HL-60 (cell line): ENCODE results near the gene FAM222B.

Source experiments
- DNase-seq, 2 experiments: peaks; one replicate each; pipeline ENCODE4 v3.0.0-alpha.2; 2010 to 2020; ENCODE audit warnings: low read depth in 1 of 2, low spot score in 1 of 2
- H3K27ac ChIP-seq: fragments of 250-450 bp; sonication (Bioruptor Pico); replicated peaks from 2 replicates; pipeline ENCODE4 v1.5.1; 2020; ENCODE audit warnings: mild to moderate bottlenecking, moderate library complexity
- H3K27me3 ChIP-seq: fragments of 250-450 bp; sonication (Bioruptor Pico); 2 replicates; pipeline ENCODE4 v1.5.1; 2021; ENCODE audit warnings: mild to moderate bottlenecking, moderate library complexity; ENCODE audit not compliant: insufficient read depth, poor library complexity, severe bottlenecking
- H3K4me3 ChIP-seq: replicated peaks from 2 replicates; pipeline ENCODE4 v1.5.1; 2011; ENCODE audit warnings: mild to moderate bottlenecking, control low read depth, low read length; ENCODE audit not compliant: insufficient read depth
- CTCF ChIP-seq: IDR thresholded peaks from one replicate; pipeline ENCODE4 v1.5.1; 2011; ENCODE audit warnings: low read length, control low read depth, inconsistent platforms; ENCODE audit not compliant: insufficient read depth
- GABPA ChIP-seq: IDR thresholded peaks from 2 replicates; pipeline ENCODE4 v1.6.1; 2012; ENCODE audit warnings: low read depth
- POLR2AphosphoS5 ChIP-seq: IDR thresholded peaks from 2 replicates; pipeline ENCODE4 v1.6.1; 2012; ENCODE audit warnings: low read depth
- SPI1 ChIP-seq: IDR thresholded peaks from 2 replicates; pipeline ENCODE4 v1.6.1; 2012; ENCODE audit warnings: low read depth, mild to moderate bottlenecking, borderline replicate concordance
- TF ChIP-seq, protein P1 (sequence below): IDR thresholded peaks from 2 replicates; pipeline ENCODE4 v1.6.1; 2012; ENCODE audit warnings: low read depth; ENCODE audit not compliant: insufficient replicate concordance

Gene FAM222B

GRCh38 chr17:28855336-28855679 is 12.7 kb upstream of the FAM222B start:
- H3K27ac ChIP-seq = peak overlapping the region; percentile 67
- TF ChIP-seq, protein P1, sequence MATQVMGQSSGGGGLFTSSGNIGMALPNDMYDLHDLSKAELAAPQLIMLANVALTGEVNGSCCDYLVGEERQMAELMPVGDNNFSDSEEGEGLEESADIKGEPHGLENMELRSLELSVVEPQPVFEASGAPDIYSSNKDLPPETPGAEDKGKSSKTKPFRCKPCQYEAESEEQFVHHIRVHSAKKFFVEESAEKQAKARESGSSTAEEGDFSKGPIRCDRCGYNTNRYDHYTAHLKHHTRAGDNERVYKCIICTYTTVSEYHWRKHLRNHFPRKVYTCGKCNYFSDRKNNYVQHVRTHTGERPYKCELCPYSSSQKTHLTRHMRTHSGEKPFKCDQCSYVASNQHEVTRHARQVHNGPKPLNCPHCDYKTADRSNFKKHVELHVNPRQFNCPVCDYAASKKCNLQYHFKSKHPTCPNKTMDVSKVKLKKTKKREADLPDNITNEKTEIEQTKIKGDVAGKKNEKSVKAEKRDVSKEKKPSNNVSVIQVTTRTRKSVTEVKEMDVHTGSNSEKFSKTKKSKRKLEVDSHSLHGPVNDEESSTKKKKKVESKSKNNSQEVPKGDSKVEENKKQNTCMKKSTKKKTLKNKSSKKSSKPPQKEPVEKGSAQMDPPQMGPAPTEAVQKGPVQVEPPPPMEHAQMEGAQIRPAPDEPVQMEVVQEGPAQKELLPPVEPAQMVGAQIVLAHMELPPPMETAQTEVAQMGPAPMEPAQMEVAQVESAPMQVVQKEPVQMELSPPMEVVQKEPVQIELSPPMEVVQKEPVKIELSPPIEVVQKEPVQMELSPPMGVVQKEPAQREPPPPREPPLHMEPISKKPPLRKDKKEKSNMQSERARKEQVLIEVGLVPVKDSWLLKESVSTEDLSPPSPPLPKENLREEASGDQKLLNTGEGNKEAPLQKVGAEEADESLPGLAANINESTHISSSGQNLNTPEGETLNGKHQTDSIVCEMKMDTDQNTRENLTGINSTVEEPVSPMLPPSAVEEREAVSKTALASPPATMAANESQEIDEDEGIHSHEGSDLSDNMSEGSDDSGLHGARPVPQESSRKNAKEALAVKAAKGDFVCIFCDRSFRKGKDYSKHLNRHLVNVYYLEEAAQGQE = no peak
- TF ChIP-seq POLR2AphosphoS5 = no peak
- no peak for TF ChIP-seq SPI1
- no peak for TF ChIP-seq GABPA
- no peak for TF ChIP-seq CTCF
- no peak for DNase-seq

GRCh38 chr17:28854457-28855335 is 12.1 kb upstream of the FAM222B start, which contains the start of gene ERAL1:
Gene ERAL1 (plus strand): TSS chr17:28855016. CDS start chr17:28855035, 19 bp downstream.
- Histone ChIP-seq H3K27ac (peak within 1 kb of the TSS; percentile 67), H3K27me3 (no peaks in the 10 kb centered on the region), H3K4me3 (peak within 1 kb of the TSS; percentile 80)
- DNase-seq = peak; percentile 57 to 89
- TF ChIP-seq SPI1 (no peak; the same call in 1 of the 2 replicates), CTCF (no peak), POLR2AphosphoS5 (peak; percentile 88)
- TF ChIP-seq, protein P1 = peak; percentile 73

More at GRCh38 chr17:28855336-28855679, 12.7 kb upstream of the FAM222B start:
- peak overlapping the region; percentile 80 for H3K4me3 ChIP-seq
- no peaks in the 10 kb centered on the region for H3K27me3 ChIP-seq

- TF ChIP-seq, protein P1 = no peak
- TF ChIP-seq POLR2AphosphoS5 (no peak), SPI1 (no peak), CTCF (no peak), GABPA (no peak)
- DNase-seq = no peak
- H3K27me3 ChIP-seq = no peaks in the 10 kb centered on the region
- no peak overlapping the region for H3K27ac ChIP-seq
- no peak overlapping the region for H3K4me3 ChIP-seq
These were observed 10.7 kb upstream of the FAM222B start for GRCh38 chr17:28853295-28853694.
